GM12864 (cell line): ENCODE results near the gene SAMMSON.

Source experiments
- DNase-seq: peaks from one replicate; pipeline ENCODE4 v3.0.0-alpha.2; 2011; ENCODE audit warnings: low read depth
- H3K4me3 ChIP-seq: 2 replicates; pipeline ENCODE4 v1.5.1; 2011; ENCODE audit warnings: mild to moderate bottlenecking, low read depth, low read length, control low read depth
- CTCF ChIP-seq: IDR thresholded peaks from 2 replicates; pipeline ENCODE4 v1.5.1; 2011; ENCODE audit warnings: low read depth, mild to moderate bottlenecking, moderate library complexity, low read length, control low read depth, inconsistent platforms; ENCODE audit errors: missing control alignments

Gene SAMMSON

GRCh38 chr3:70114431-70114830, 114.9 kb downstream of the SAMMSON start:
- DNase-seq = no peak
- H3K4me3 ChIP-seq = no peak overlapping the region
- TF ChIP-seq CTCF = no peak

GRCh38 chr3:70119879-70120278, 120.3 kb downstream of the SAMMSON start:
- TF ChIP-seq CTCF = no peak
- DNase-seq = no peak
- H3K4me3 ChIP-seq = no peak overlapping the region
